ENCODE measurements around the gene SMOC1.

Gene SMOC1

DNA sequence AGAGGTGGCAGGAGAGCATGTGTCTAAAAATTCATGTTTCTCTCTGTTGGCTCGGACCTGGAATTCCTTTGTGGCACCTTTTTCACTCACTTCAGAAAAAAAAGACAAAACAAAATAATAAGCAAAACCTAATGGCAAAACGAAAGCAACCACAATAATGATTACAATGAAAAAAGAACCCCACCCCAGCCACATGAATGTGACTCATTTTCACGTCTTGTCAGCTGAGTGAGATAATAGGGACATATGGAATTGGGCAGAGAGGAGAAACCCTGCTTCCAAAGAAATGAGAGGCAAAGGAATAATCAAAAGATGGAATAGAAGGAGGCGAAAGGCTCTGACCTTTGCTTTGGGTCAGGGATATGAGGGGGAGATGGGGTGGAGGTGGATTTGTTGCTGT is 166.1 kb downstream of the SMOC1 start:
- no peak for DNase-seq (ENCODE audit: low spot score)

DNA sequence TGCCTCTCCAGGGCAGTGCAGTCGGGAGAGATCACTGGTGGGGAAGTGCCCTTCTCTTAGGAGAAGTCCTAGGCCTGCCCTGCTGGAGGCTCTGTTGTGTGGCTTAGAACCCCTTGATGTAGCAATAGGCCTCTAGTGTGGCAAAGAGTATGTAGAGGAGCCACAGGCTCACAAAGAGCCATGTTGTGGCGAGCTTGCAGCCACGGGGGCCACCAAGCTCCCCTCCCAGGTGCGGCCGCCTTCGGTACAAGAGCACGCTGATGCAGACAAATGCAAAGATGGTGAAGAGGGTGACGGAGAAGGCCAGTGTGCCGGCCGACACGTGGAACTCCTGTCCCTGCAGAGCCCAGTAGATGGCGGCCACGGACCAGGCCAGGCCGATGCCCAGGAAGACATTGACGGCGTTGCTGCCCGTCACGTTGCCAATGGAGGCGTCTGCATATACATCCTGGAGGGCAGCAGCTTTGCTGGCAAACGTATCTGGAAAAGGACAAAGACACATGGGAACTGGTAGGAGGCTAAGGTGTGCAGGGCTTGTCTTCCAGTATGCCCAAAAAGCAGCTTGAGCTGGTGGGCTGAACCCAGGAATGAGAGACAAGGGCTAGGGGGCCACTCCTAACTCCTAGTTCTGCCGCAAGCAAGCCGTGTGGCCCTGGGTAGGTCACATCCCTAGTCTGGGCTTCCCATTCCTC is 166.8 kb downstream of the SMOC1 start:
- DNase-seq (ENCODE audit: low spot score): no peak

DNA sequence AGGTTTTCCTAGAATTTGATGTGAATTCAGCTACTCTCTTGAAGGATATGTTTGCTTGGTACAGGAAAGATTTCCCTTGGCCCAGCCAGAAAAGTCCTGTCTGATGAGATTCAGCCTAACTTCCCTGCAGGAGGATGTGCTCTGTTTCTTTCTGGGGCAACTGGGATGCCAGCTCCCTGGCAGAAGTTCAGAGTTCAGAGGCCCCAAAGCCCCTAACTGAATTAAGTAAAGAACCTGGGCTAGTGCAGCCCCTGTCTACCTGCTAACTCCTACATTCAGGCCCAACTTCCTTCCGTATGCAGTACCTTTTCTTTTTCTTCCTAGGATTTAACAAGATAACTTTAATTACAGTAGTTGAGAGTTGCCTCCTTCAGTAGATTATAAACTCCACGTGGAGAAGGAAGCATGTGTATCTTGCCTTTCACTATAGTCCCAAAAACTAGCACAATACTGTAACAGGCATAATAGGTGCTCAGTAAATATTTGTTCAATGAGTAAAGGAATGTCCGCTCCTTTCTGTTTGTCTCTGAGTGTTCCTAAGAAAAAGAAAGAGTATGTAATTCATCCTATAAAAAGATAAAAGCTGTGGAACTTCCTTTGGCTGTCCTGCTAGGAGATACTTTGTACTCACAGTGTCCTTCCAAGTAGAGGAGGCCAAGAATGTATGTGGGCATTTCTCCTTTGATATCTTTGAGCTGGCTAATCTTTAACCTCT is 168.5 kb downstream of the SMOC1 start:
- no peak for DNase-seq (ENCODE audit: low spot score)

DNA sequence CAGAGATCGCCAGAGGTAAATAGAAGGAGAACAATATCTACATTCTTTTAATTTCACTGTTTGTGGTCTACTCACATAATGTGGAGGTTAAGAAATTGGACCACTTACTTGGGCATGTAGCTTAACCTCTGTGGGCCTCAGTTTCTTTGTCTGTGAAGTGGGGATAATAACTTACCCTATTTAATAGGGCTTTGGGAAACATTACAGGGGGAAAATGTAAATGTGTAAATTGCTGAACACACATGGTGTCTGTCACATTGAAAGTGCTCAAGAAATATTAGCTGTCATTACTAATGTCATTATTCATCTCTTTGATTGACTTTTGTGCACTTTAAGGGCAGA is 169.1 kb downstream of the SMOC1 start:
- DNase-seq (ENCODE audit: low spot score): no peak

DNA sequence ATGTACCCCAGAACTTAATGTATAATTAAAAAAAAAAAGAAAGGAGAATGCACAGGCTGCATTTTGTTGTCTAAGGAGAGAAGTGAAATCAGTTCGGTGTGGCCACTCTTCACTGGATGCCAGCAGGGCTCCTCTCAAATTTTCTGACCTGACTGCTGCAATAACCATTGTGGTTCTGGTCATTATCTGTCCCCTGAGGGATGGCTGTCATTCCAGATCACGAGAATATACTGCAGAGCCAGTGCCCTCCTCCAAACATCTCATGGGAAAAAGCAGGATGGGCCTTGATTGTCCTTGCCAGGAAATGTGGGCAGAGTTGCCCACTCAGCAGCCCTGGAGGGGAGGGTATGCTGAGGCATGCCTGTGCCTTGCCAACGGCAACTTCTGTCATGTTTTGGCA is 170.4 kb downstream of the SMOC1 start:
- DNase-seq (ENCODE audit: low spot score): no peak

- DNase-seq (ENCODE audit: low spot score): no peak
These were observed 170.9 kb downstream of the SMOC1 start for GRCh38 chr14:70050136-70050535.

GRCh38 chr14:70052990-70053389 is 173.8 kb downstream of the SMOC1 start:
- DNase-seq (ENCODE audit: low spot score): no peak

- DNase-seq (ENCODE audit: low spot score): no peak
These were observed 178.4 kb downstream of the SMOC1 start for GRCh38 chr14:70057519-70058136.

GRCh38 chr14:70059545-70059944 is 180.3 kb downstream of the SMOC1 start:
- no peak for DNase-seq (ENCODE audit: low spot score)

DNA sequence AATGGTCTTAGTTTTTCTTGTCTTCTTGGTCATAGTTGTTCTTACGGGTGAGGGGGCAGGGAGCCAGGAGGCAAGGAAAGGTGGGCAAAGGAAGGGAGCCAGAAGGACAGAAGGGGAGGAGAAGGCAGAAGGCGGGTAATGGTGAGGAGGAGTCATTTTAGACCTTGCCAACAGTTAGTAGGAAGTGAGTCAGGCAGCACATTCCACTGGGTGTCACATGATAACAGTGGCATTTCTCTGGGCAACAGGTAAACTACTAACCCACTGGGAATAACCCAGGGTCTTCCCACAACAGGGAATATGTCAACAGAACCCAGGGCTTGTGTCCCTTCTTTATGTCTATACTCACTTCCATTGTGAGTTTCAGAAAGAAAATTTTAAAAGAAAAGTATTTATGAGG is 181.9 kb downstream of the SMOC1 start:
- DNase-seq (ENCODE audit: low spot score): no peak

GRCh38 chr14:70064136-70064865 is 185.1 kb downstream of the SMOC1 start:
- no peak for DNase-seq (ENCODE audit: low spot score)

GRCh38 chr14:70067810-70068209 is 188.6 kb downstream of the SMOC1 start:
- DNase-seq (ENCODE audit: low spot score): no peak

- no peak for DNase-seq (ENCODE audit: low spot score)
These were observed 190.0 kb downstream of the SMOC1 start for GRCh38 chr14:70069186-70069585.

DNA sequence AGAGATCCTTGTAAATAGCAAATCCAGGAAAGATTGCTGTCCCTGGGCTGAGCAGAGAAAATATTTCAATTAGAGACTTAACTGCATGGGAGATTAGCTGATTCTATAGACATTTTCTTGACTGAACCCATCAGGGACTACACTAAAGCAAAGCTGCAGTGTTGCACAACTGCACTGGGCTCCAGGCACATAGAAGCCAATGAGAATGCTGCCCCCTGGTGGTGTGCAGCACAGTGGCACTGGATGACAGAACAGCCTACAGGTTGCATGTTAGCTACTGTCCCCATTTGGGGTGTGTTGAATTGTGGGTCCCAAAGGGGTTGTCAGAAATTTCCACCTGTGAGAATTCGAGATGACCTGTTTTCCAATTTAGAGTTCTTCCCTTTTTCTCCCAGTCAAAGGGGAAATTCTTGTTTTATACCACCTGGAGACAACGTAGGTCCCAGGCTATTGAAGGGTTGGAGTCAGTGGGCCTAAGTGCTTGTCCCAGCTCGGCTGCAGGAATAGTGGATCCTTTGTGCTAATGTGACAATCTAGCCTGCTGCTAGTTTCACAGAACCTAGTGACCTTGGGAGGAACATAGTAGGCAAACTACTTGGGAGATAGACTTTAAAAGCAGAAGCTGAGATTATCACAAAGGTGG is 194.8 kb downstream of the SMOC1 start:
- DNase-seq (ENCODE audit: low spot score): peak; percentile 25

DNA sequence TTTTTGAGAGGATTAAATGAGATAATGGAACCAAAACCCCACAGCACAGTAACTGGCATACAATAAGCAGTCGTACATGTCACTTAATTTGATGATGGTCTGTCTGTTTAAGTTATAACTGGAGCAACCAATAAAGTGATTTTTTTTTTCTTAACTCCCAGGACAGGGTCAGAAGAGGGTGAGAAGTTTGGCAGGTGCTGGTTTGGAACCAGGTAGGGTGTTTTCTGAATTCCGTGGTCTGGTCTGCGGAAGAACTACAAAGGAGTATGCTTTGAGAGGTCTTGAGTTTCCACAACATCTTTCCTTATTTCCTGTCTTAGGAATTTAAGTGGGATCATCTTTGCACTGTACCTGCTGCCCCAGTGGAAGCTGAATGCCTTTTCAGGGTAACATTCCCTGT is 197.8 kb downstream of the SMOC1 start:
- no peak for DNase-seq (ENCODE audit: low spot score)

- DNase-seq (ENCODE audit: low spot score): no peak
These were observed 198.5 kb downstream of the SMOC1 start for GRCh38 chr14:70077720-70078119.

- no peak for DNase-seq (ENCODE audit: low spot score)
These were observed 199.1 kb downstream of the SMOC1 start for GRCh38 chr14:70078329-70078728.

- no peak for DNase-seq (ENCODE audit: low spot score)
These were observed 200.9 kb downstream of the SMOC1 start for GRCh38 chr14:70080076-70080475.

All from CD4-positive, alpha-beta T cell treated with Interleukin-15 for 4 hours (primary cell).